NCI-H2171 (cell line): ENCODE data around the gene TPCN2.
A peak's percentile ranks its signal among the peaks of the same experiment; 100 is the strongest.
"Not testable (repeated sequence)": the region's sequence is repeated elsewhere in the genome, so short reads cannot be mapped to it uniquely, and the experiment has no call there.

Experiments
- DNase-seq: peaks from one replicate; lab custom pipeline; 2025; lab: John Stamatoyannopoulos, UW

Gene TPCN2

GRCh38 chr11:69131121-69131566 lies 82.4 kb downstream of the TPCN2 start:
- no peak for DNase-seq

GRCh38 chr11:69131644-69132300 lies 83.0 kb downstream of the TPCN2 start:
- DNase-seq, result peak; percentile 33

GRCh38 chr11:69132301-69132670 lies 83.6 kb downstream of the TPCN2 start:
- no peak for DNase-seq

GRCh38 chr11:69133251-69133650 lies 84.5 kb downstream of the TPCN2 start:
- DNase-seq, result no peak

DNA sequence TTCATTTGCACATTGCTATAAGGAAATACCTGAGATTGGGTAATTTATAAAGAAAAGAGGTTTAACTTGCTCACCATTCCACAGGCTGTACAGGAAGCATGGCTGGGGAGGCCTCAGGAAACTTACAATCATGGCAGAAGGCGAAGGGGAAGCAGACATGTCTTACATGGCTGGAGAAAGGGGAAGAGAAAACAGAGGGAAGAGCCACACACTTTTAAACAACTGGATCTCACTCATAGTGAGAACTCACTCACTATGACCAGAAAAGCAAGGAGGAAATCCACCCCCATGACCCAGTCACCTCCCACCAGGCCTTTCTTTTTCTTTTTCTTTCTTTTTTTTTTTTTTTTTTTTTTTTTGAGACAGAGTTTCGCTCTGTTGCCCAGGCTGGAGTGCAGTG lies 85.5 kb downstream of the TPCN2 start:
- DNase-seq, result not testable (repeated sequence)

GRCh38 chr11:69134957-69135356 lies 86.2 kb downstream of the TPCN2 start:
- DNase-seq, result no peak

- DNase-seq, result no peak
Measured at GRCh38 chr11:69135420-69136363, 87.0 kb downstream of the TPCN2 start.

- DNase-seq, result no peak
Measured at GRCh38 chr11:69136471-69136870, 87.7 kb downstream of the TPCN2 start.

DNA sequence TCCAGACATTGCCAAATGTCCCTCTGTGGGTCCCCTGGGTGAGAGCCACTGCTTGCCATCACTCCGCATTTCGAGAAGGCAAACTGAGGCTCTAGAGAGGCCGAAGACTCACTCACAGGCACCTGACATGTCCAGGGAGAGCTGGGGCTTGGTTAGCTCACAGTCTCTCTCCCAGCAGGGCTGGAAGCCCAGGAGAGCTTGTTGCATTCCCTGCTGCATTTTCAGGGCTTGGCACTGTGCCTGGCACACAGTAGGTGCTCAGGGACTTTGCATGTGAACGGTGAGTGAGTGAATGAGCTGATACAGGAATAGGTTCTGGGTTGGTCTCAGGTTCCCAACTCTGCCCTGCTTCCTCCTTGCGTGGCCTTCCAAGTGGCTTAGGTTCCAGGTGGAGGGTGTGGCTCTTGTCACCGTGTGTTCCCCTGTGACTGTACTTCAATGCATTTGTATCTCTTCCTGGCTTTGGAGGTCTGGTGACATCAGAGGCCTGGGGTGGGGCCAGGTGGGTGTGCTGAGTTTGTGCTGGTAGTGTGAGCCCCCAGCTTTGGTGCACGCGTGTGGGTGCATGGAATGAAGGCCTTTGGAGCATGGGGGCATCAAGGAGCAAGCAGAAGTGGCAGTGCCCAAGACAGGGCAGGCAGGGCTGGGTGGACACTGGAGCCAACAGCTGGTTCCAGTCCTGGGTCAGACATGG lies 88.6 kb downstream of the TPCN2 start:
- no peak for DNase-seq

- DNase-seq, result no peak
Measured at GRCh38 chr11:69138265-69138664, 89.5 kb downstream of the TPCN2 start.

DNA sequence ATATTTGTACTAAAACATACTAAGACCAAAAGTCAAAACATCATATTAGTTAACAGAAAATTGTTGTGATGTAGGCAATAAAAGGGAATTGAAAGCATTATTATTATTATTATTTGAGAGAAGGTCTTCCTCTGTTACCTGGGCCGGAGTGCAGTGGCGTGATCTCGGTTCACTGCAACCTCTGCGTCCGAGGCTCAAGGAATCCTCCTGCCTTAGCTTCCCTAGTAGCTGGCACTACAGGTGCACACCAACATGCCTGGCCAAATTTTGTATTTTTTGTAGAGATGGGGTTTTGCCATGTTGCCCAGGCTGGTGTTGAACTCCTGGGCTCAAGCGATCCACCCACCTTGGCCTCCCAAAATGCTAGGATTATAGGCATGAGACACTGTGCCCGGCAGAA lies 91.4 kb downstream of the TPCN2 start:
- DNase-seq, result not testable (repeated sequence)

DNA sequence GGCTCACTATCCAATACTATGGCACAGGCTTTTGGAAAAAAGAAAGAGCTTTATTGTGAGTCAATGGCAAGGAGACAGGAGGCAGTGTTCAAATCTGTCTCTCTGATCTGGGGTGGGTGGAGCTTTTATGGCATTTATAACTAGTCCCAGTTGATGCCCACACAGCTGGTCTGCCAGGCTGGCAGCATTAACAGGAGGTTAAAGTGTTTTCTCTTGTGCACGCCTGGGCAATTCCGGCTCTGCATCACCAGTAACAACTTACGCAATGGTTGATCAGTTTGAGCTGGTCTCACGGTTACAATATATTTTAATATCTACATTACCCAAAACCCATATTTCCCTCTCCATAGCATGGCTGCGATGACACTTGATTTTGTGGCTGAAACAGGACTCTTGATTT lies 91.9 kb downstream of the TPCN2 start:
- DNase-seq, result no peak

DNA sequence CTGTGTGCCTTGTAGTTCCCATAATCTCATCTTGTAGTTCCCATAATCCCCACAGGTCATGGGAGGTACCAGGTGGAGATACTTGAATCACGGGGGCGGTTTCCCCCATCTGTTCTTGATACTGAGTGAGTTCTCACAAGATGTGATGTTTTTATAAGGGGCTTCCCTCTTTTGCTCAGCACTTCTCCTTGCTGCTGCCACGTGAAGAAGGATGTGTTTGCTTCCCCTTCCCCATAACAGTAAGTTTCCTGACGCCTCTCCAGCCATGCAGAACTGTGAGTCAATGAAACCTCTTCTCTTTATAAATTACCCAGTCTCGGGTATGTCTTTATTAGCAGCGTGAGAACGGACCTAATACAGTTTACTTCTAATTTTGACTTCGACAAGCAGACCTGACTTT lies 93.0 kb downstream of the TPCN2 start:
- DNase-seq, result no peak

DNA sequence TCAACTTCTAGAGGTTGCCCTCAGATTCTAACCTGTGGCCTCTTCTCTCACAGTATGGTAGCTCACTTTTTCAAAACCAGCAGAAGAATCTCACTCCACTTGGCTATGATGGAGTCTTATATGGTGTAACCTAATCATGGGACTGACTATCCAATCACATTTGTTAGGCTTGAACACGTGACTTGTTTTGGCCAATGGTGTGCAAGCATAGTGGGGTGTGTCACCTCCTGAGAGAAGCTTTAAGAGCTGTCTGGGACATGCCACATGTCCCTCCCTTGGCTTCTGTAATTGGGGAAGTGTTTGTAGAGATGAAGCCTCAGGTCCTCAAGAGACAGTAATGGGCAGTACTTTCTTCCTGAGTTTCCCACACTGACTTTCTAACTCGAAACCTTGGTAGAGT lies 94.2 kb downstream of the TPCN2 start:
- DNase-seq, result no peak

DNA sequence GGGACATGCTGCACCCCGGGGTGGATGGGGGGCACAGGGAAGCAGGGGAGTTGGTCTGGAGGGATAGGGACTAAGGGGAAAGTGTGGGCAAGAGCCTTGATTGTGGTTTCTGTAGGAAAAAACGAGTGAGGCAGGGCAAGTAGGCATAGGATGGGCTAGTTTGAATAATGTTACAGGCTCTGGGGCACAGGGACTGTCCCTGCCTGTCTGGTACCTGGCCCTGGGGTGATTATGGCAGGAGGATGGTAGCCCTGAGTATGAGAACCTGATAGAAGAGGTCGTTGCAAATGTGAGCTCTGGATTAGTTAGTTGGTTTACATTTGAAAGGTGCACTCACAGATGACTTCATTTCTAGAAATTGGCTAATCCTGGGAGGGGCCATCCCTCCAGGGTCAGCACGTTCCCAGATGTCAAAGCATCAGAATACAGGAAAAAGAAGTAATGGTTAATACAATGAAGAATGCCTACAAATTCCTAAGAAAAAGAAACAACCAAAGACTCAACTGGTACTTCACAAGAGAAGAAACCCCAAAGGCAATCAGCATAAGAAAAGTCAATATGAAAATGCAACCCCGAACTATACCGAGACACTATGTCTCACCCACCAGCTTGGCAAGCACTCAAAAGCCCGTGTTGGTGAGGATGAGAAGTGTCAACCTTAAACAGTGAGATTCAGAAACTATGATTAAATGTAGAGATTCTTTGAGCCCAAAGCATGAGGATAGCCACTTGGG lies 95.8 kb downstream of the TPCN2 start:
- DNase-seq, result no peak

- DNase-seq, result no peak
Measured at GRCh38 chr11:69145050-69145380, 96.3 kb downstream of the TPCN2 start.

- DNase-seq, result no peak
Measured at GRCh38 chr11:69148377-69148762, 99.6 kb downstream of the TPCN2 start.

- no peak for DNase-seq
Measured at GRCh38 chr11:69148806-69149205, 100.1 kb downstream of the TPCN2 start.

DNA sequence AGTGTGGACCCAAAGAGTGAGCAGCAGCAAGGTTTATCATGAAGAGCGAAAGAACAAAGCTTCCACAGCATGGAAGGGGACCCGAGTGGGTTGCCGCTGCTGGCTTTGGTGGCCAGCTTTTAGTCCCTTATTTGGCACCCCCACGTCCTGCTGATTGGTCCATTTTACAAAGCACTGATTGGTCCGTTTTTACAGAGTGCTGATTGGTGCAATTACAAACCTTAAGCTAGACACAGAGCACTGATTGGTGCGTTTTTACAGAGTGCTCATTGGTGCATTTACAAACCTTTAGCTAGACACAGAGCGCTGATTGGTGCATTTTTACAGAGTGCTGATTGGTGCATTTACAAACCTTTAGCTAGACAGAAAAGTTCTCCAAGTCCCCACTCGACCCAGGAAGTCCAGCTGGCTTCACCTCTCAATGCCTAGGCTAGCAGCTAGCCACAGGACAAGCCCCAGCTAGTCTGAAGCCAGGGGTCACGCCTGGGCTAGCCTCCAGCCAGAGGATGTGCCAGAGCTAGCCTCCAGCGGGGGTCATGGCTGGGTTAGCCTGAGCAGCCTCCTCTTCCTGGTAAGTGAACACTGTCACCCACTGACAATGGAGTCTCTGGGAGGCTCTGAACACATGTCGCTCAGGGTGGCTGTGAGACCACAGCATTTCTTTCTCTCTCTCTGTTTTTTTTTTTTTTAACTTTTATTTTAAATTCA lies 100.8 kb downstream of the TPCN2 start:
- DNase-seq, result not testable (repeated sequence)

DNA sequence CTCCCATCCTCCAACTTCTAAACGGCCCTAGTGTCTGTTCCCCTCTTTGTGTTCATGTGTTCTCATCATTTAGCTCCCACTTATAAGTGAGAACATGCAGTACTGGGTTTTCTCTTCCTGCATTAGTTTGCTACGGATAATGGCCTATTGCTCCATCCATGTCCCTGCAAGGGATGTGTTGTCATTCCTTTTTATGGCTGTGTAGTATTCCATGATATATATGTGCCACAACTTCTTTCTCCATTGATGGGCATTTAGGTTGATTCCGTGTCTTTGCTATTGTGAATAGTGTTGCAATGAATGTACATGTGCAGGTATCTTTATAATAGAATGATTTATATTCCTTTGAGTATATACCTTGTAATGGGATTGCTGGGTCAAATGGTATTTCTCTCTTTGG lies 101.4 kb downstream of the TPCN2 start:
- no peak for DNase-seq

DNA sequence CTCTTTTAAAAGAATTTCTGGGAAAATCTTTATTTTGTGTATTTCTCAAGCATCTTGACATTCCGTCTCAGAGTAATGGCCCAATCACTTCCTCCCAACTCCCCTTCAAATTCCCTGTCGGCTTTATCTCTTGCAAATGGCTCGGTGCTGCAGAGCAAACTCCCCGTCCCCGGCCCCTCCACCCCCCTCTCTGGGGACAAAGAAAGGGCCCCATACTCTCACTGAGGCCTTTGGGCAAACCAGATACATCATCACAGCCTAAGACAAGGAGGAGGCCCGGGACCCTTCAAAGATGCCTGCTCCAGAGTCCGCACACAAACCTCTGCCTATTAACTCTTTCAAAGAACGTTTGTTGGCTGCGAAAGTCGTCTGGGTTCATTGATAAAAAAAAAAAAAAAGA lies 103.1 kb downstream of the TPCN2 start:
- DNase-seq, result no peak
